Kidney (tissue), 14 donors: ENCODE measurements around the gene TF. TPM values are rescaled to one million over a fixed set of nuclear protein-coding genes. Genes with fewer than 3 reads are reported as not detected.

ENCODE experiments used
- DNase-seq, 5 donors: peaks; one replicate each; pipeline ENCODE4 v3.0.0-alpha.2; 2013 to 2020
- FAIRE-seq: peaks from 2 replicates; lab custom pipeline; 2012; peaks lifted over from hg19 to GRCh38; lab: Jason Lieb, UNC
- H3K27ac ChIP-seq, 2 donors: one replicate each; pipeline ENCODE4 v1.7.0; 2013; ENCODE audit warnings: low read depth in 2 of 2, low read length in 2 of 2, inconsistent platforms in 1 of 2
- H3K27me3 ChIP-seq: one replicate; pipeline ENCODE4 v1.7.1; 2013; ENCODE audit warnings: low read length, inconsistent platforms; ENCODE audit not compliant: control insufficient read depth, insufficient read depth
- H3K36me3 ChIP-seq, 3 donors: one replicate each; pipeline versions ENCODE4 v1.7.0 to v1.7.1; 2013; ENCODE audit warnings: low read length in 3 of 3, control low read depth in 1 of 3, inconsistent platforms in 1 of 3; ENCODE audit not compliant: insufficient read depth in 3 of 3, control insufficient read depth in 2 of 3
- H3K4me1 ChIP-seq, 3 donors: one replicate each; pipeline versions ENCODE4 v1.7.0 to v1.7.1; 2013; ENCODE audit warnings: low read length in 3 of 3, inconsistent platforms in 1 of 3, low read depth in 1 of 3; ENCODE audit not compliant: control insufficient read depth in 2 of 3, insufficient read depth in 2 of 3
- H3K4me3 ChIP-seq, 3 donors: one replicate each; pipeline versions ENCODE4 v1.7.0 to v1.8.1; 2013; ENCODE audit warnings: low read length in 3 of 3, control low read depth in 1 of 3, inconsistent platforms in 1 of 3
- H3K9ac ChIP-seq, 3 donors: one replicate each; pipeline versions ENCODE4 v1.7.0 to v1.7.1; 2013; ENCODE audit warnings: low read length in 3 of 3, control low read depth in 1 of 3, inconsistent platforms in 1 of 3
- H3K9me3 ChIP-seq, 3 donors: one replicate each; pipeline versions ENCODE4 v1.7.0 to v1.7.1; 2013; ENCODE audit warnings: low read length in 3 of 3, control low read depth in 1 of 3, inconsistent platforms in 1 of 3; ENCODE audit not compliant: control insufficient read depth in 2 of 3, insufficient read depth in 1 of 3
- CTCF ChIP-seq: IDR thresholded peaks from 3 replicates; pipeline ENCODE4 v1.5.1; 2012; ENCODE audit warnings: mild to moderate bottlenecking, moderate library complexity, borderline replicate concordance; ENCODE audit not compliant: insufficient read depth; ENCODE audit errors: extremely low read depth
- intact Hi-C: fragments of 100-400 bp; cut with DNase I; formaldehyde crosslinking; loops from one replicate; pipeline ENCODE4 v1.11.1; 2022
- polyA plus RNA-seq: library from polyadenylated mRNA; stranded (reverse); fragments of 350-450 nt; fragmentation: Illumina TruSeq; extraction: RNeasy Lipid Tissue Mini Kit (QIAGEN cat#74804); gene quantifications from one replicate; pipeline ENCODE4 v1.2.3, GENCODE V29; 2014; ENCODE audit warnings: low read depth, low replicate concordance; ENCODE audit not compliant: insufficient read depth
- total RNA-seq: library from RNA; stranded (reverse); fragmentation: NEBNext Ultra II Directional; extraction: Animal tissue kit (Norgen Biotek cat#: 25700); gene quantifications from one replicate; pipeline ENCODE4 v1.2.1, GENCODE V29; 2021
- donor health status: control.
- donor health status: control.
- donor health status: control.
- donor health status: control.
- donor health status: control.
- donor health status: DM: yes; HTN: yes; CAD: no.
- donor health status: Normal renal cell carcinoma (clear cell type).

The TF gene
- total and polyA plus RNA-seq, 2 donors from 2014 or later: 0.88 to 1.4 TPM

GRCh38 chr3:133756716-133757694, 10.8 kb downstream of the TF start:
- TF ChIP-seq CTCF: no peak
- Histone ChIP-seq H3K27me3 (no peaks in the 10 kb centered on the region), H3K9ac (no peak overlapping the region), H3K36me3 (no peaks in the 10 kb centered on the region), H3K4me1 (no peaks in the 10 kb centered on the region), H3K9me3 (no peaks in the 10 kb centered on the region), H3K4me3 (no peak overlapping the region), H3K27ac (no peak overlapping the region)
- intact Hi-C loops: no loop called here
- DNase-seq (no peak), FAIRE-seq (no peak)

- Histone ChIP-seq H3K36me3 (no peaks in the 10 kb centered on the region), H3K4me1 (no peaks in the 10 kb centered on the region), H3K9ac (no peak overlapping the region), H3K27me3 (no peaks in the 10 kb centered on the region), H3K4me3 (no peak overlapping the region), H3K27ac (no peak overlapping the region), H3K9me3 (no peaks in the 10 kb centered on the region)
- no peak for TF ChIP-seq CTCF
- DNase-seq (no peak), FAIRE-seq (no peak)
- intact Hi-C loops: no loop called here
These were observed 11.7 kb downstream of the TF start for GRCh38 chr3:133757701-133758567.

- FAIRE-seq: no peak
- Histone ChIP-seq H3K9ac (no peak overlapping the region), H3K4me1 (no peaks in the 10 kb centered on the region), H3K27me3 (no peaks in the 10 kb centered on the region), H3K27ac (no peak overlapping the region), H3K36me3 (no peaks in the 10 kb centered on the region), H3K9me3 (no peaks in the 10 kb centered on the region), H3K4me3 (no peak overlapping the region)
- no peak for DNase-seq
- intact Hi-C loops: no loop called here
- no peak for TF ChIP-seq CTCF
These were observed 12.4 kb downstream of the TF start for GRCh38 chr3:133758568-133758928.
